GM23248 (cell line): Measurements from ENCODE around the gene E2F1. TPM values are rescaled to one million over a fixed set of nuclear protein-coding genes. Genes with fewer than 3 reads are reported as not detected.

Experiments
- DNase-seq: peaks from one replicate; pipeline ENCODE4 v3.0.0-alpha.2; 2015
- H2AFZ ChIP-seq: fragments of 200-600 bp; sonication (generic); 2 replicates; pipeline ENCODE4 v1.6.1; 2016; ENCODE audit warnings: antibody characterized with exemption
- H3F3A ChIP-seq: fragments of 200-600 bp; sonication (generic); 2 replicates; pipeline ENCODE4 v1.6.1; 2016; ENCODE audit warnings: mild to moderate bottlenecking, antibody characterized with exemption, mixed run types; ENCODE audit not compliant: insufficient read depth
- H3K27ac ChIP-seq: fragments of 200-600 bp; sonication (generic); 2 replicates; pipeline ENCODE4 v1.5.1; 2016; ENCODE audit warnings: mild to moderate bottlenecking
- H3K27me3 ChIP-seq: fragments of 200-600 bp; sonication (generic); replicated peaks from 2 replicates; pipeline ENCODE4 v1.6.1; 2016; ENCODE audit warnings: mild to moderate bottlenecking; ENCODE audit not compliant: insufficient read depth
- H3K36me3 ChIP-seq: fragments of 200-600 bp; sonication (generic); 2 replicates; pipeline ENCODE4 v1.6.1; 2016; ENCODE audit warnings: low read depth, mild to moderate bottlenecking
- H3K4me1 ChIP-seq: fragments of 200-600 bp; sonication (generic); 2 replicates; pipeline ENCODE4 v1.6.1; 2016; ENCODE audit warnings: mild to moderate bottlenecking; ENCODE audit not compliant: insufficient read depth
- H3K4me2 ChIP-seq: fragments of 200-600 bp; sonication (generic); one replicate; pipeline ENCODE4 v1.6.1; 2016; ENCODE audit warnings: mild to moderate bottlenecking; ENCODE audit not compliant: unreplicated experiment
- H3K4me3 ChIP-seq: fragments of 200-600 bp; sonication (generic); 2 replicates; pipeline ENCODE4 v1.5.1; 2016; ENCODE audit warnings: mild to moderate bottlenecking
- H3K79me2 ChIP-seq: fragments of 200-600 bp; sonication (generic); 2 replicates; pipeline ENCODE4 v1.6.1; 2016; ENCODE audit warnings: mild to moderate bottlenecking; ENCODE audit not compliant: insufficient read depth
- H3K9ac ChIP-seq: fragments of 200-600 bp; sonication (generic); 2 replicates; pipeline ENCODE4 v1.6.1; 2016; ENCODE audit warnings: mild to moderate bottlenecking
- H3K9me2 ChIP-seq: fragments of 200-600 bp; sonication (generic); 2 replicates; pipeline ENCODE4 v1.6.1; 2016; ENCODE audit warnings: mixed run types, mild to moderate bottlenecking, moderate library complexity; ENCODE audit not compliant: insufficient read depth
- H3K9me3 ChIP-seq: fragments of 200-600 bp; sonication (generic); one replicate; pipeline ENCODE4 v1.6.1; 2017; ENCODE audit warnings: low read depth
- H4K20me1 ChIP-seq: fragments of 200-600 bp; sonication (generic); 2 replicates; pipeline ENCODE4 v1.6.0; 2016; ENCODE audit not compliant: insufficient read depth
- EZH2 ChIP-seq: fragments of 200-600 bp; sonication (generic); IDR thresholded peaks from 2 replicates; pipeline ENCODE4 v1.6.1; 2018; ENCODE audit warnings: antibody characterized with exemption, mild to moderate bottlenecking; ENCODE audit not compliant: insufficient read depth, poor library complexity, severe bottlenecking
- EZH2phosphoT487 ChIP-seq: fragments of 200-600 bp; sonication (generic); IDR thresholded peaks from 2 replicates; pipeline ENCODE4 v1.6.1; 2018; ENCODE audit warnings: antibody characterized with exemption, moderate library complexity, mild to moderate bottlenecking, low read depth; ENCODE audit not compliant: insufficient read depth
- WGBS, 2 experiments: methylation state at CpG; one replicate each; pipeline ENCODE4 v1.1.6; 2015 to 2017; ENCODE audit warnings: low lambda C conversion rate in 2 of 2, low coverage in 1 of 2; ENCODE audit errors: missing lambda C conversion rate in 2 of 2; 5-methylcytosine and 5-hydroxymethylcytosine counted together
- in situ Hi-C: fragments of 300-500 bp; cut with MboI; formaldehyde crosslinking; loops from 2 replicates; pipeline ENCODE4 v1.15.0; 2020
- polyA plus RNA-seq: library from polyadenylated mRNA; unstranded; fragments of >200 nt; fragmentation: Nextera tagmentation; extraction: Ambion mirVana; gene quantifications from 2 replicates; pipeline ENCODE4 v1.2.1, GENCODE V29; 2016
- total RNA-seq: library from RNA; depleted of rRNA; stranded (reverse); fragments of >200 nt; shearing (Covaris generic); gene quantifications from 2 replicates; pipeline ENCODE4 v1.2.3, GENCODE V29; 2014

The E2F1 gene
- total and polyA plus RNA-seq, 2 experiments from 2014 or later = 4.9 to 12.9 TPM

- Histone ChIP-seq H3K9me3 (no peaks in the 10 kb centered on the region), H2AFZ (no peak overlapping the region), H3K27ac (no peak overlapping the region), H3K9me2 (no peaks in the 10 kb centered on the region), H3F3A (no peaks in the 10 kb centered on the region), H3K79me2 (0 out of 2 replicates have a peak, but pooled peaks cover 1% of the 10 kb centered on the region), H3K4me1 (no peaks in the 10 kb centered on the region), H3K4me3 (no peak overlapping the region), H3K36me3 (no peaks in the 10 kb centered on the region), H3K9ac (no peak overlapping the region), H4K20me1 (no peaks in the 10 kb centered on the region), H3K4me2 (no peak overlapping the region), H3K27me3 (no peaks in the 10 kb centered on the region)
- DNase-seq = no peak
- in situ Hi-C loops = no loop called here
- WGBS, 2 experiments = 82 to 87% methylated on average over 10 of the region's 10 CpGs
- no peak for TF ChIP-seq EZH2
- no peak for TF ChIP-seq EZH2phosphoT487
These were observed 27.7 kb upstream of the E2F1 start for GRCh38 chr20:33713865-33714367.

- H3K4me3 ChIP-seq = no peak overlapping the region
- no peak overlapping the region for H3K27ac ChIP-seq
- no peaks in the 10 kb centered on the region for H3K79me2 ChIP-seq
- no peaks in the 10 kb centered on the region for H3K9me2 ChIP-seq
- no peak for DNase-seq
- H3K4me1 ChIP-seq = no peaks in the 10 kb centered on the region
- no peaks in the 10 kb centered on the region for H3F3A ChIP-seq
- no peaks in the 10 kb centered on the region for H3K9me3 ChIP-seq
- no peak overlapping the region for H3K9ac ChIP-seq
- TF ChIP-seq EZH2 = no peak
- TF ChIP-seq EZH2phosphoT487 = no peak
- H2AFZ ChIP-seq = no peak overlapping the region
- no peaks in the 10 kb centered on the region for H3K27me3 ChIP-seq
- in situ Hi-C loops = no loop called here
- H3K4me2 ChIP-seq = no peak overlapping the region
- 33 to 76% methylated on average over 1 of the region's 1 CpG for WGBS, 2 experiments
- no peaks in the 10 kb centered on the region for H3K36me3 ChIP-seq
- no peaks in the 10 kb centered on the region for H4K20me1 ChIP-seq
These were observed 25.2 kb upstream of the E2F1 start for GRCh38 chr20:33711446-33711738.

GRCh38 chr20:33710681-33711445, 24.7 kb upstream of the E2F1 start:
- 76 to 78% methylated on average over 13 to 14 of the region's 14 CpGs for WGBS, 2 experiments
- Histone ChIP-seq H3K4me1 (no peaks in the 10 kb centered on the region), H3K4me3 (no peak overlapping the region), H3K79me2 (no peaks in the 10 kb centered on the region), H2AFZ (no peak overlapping the region), H3K4me2 (no peak overlapping the region), H3K9me2 (no peaks in the 10 kb centered on the region), H3K9ac (no peak overlapping the region), H3K27me3 (no peaks in the 10 kb centered on the region), H3K9me3 (no peaks in the 10 kb centered on the region), H4K20me1 (no peaks in the 10 kb centered on the region), H3F3A (no peaks in the 10 kb centered on the region), H3K27ac (no peak overlapping the region), H3K36me3 (no peaks in the 10 kb centered on the region)
- in situ Hi-C loops = no loop called here
- no peak for TF ChIP-seq EZH2
- no peak for TF ChIP-seq EZH2phosphoT487
- no peak for DNase-seq

DNA sequence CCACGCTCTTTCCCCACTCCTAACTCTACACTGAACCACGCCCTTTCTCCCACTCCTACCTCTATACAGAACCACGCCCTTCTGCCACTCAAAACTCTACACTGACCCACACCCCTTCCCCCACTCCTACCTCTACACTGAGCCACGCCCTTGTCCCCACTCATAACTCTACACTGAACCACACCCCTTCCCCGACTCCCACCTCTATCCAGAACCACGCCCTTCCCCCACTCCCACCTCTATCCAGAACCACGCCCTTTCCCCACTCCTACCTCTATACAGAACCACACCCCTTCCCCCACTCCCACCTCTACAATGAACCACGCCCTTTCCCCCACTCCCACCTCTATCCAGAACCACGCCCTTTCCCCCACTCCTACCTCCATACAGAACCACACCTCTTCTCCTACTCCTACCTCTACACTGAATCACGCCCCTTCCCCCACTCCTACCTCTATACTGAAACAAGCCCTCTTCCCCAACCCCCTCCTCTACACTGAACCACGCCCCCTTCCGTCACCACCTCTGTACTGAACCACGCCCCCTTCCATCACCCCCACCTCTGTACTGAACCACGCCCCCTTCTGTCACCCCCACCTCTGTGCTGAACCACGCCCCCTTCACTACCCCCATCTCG, 23.8 kb upstream of the E2F1 start:
- no peak for DNase-seq
- Histone ChIP-seq H3F3A (no peaks in the 10 kb centered on the region), H3K9me3 (no peaks in the 10 kb centered on the region), H3K4me2 (no peak overlapping the region), H3K4me3 (no peak overlapping the region), H3K27ac (no peak overlapping the region), H4K20me1 (no peaks in the 10 kb centered on the region), H3K4me1 (no peaks in the 10 kb centered on the region), H2AFZ (no peak overlapping the region), H3K9me2 (no peaks in the 10 kb centered on the region), H3K9ac (no peak overlapping the region), H3K79me2 (no peaks in the 10 kb centered on the region), H3K36me3 (no peaks in the 10 kb centered on the region), H3K27me3 (no peaks in the 10 kb centered on the region)
- WGBS, 2 experiments = 40 to 77% methylated on average over 2 to 16 of the region's 16 CpGs
- TF ChIP-seq EZH2 (no peak), EZH2phosphoT487 (no peak)
- in situ Hi-C loops = no loop called here
